K562 (cell line): ENCODE results near the gene TTC21A. TPM values are rescaled to one million over a fixed set of nuclear protein-coding genes. Genes with fewer than 3 reads are reported as not detected.

Experiments
- COPS2 ChIP-seq: fragments of 450-650 bp; conservative IDR thresholded peaks from 2 replicates; pipeline ENCODE4 v1.6.1; 2016; ENCODE audit warnings: mild to moderate bottlenecking, moderate library complexity
- CREM ChIP-seq: IDR thresholded peaks from 2 replicates; pipeline ENCODE4 v1.6.1; 2014; ENCODE audit warnings: antibody characterized with exemption, low read depth
- DMBX1 ChIP-seq: fragments of 250-450 bp; sonication (Bioruptor Pico); IDR thresholded peaks from 2 replicates; pipeline ENCODE4 v1.8.0; 2022; ENCODE audit warnings: inconsistent platforms, mild to moderate bottlenecking, moderate library complexity, borderline replicate concordance
- HNRNPL ChIP-seq: fragments of 200-400 bp; formaldehyde crosslinking; IDR thresholded peaks from 2 replicates; pipeline ENCODE4 v1.6.1; 2017; ENCODE audit warnings: low read depth, mild to moderate bottlenecking, low read length
- KLF13 ChIP-seq: fragments of 450-650 bp; IDR thresholded peaks from 2 replicates; pipeline ENCODE4 v1.6.1; 2016; ENCODE audit warnings: missing genetic modification characterization, low read depth, mild to moderate bottlenecking, missing compliant biosample characterization, moderate library complexity, borderline replicate concordance
- MBD1 ChIP-seq: fragments of 250-450 bp; sonication (Bioruptor Pico); IDR thresholded peaks from 2 replicates; pipeline ENCODE4 v1.8.0; 2022; ENCODE audit warnings: inconsistent platforms
- MCM5 ChIP-seq: fragments of 450-650 bp; IDR thresholded peaks from 2 replicates; pipeline ENCODE4 v1.6.1; 2016; ENCODE audit warnings: low read depth
- RB1 ChIP-seq: fragments of 450-650 bp; IDR thresholded peaks from 2 replicates; pipeline ENCODE4 v1.6.1; 2017; ENCODE audit warnings: low read depth, mild to moderate bottlenecking
- SMAD3 ChIP-seq: fragments of 450-650 bp; formaldehyde crosslinking; conservative IDR thresholded peaks from 2 replicates; pipeline ENCODE4 v1.4.0; 2020; ENCODE audit warnings: mild to moderate bottlenecking
- SOX6 ChIP-seq: fragments of 450-650 bp; IDR thresholded peaks from 2 replicates; pipeline ENCODE4 v1.6.1; 2014; ENCODE audit warnings: mild to moderate bottlenecking
- SP1 ChIP-seq: sonication (generic); formaldehyde crosslinking; IDR thresholded peaks from 2 replicates; pipeline ENCODE4 v1.8.1; 2022; ENCODE audit warnings: mild to moderate bottlenecking, missing genetic modification reagents
- SUPT5H ChIP-seq: fragments of 450-650 bp; IDR thresholded peaks from 2 replicates; pipeline ENCODE4 v1.6.1; 2016
- TRIM28 ChIP-seq: fragments of 450-650 bp; IDR thresholded peaks from 2 replicates; pipeline ENCODE4 v1.6.1; 2017
- YY1 ChIP-seq, 3 experiments: IDR thresholded peaks; 2 replicates each; pipeline ENCODE4 v1.6.1; 2011; ENCODE audit warnings: low read length in 2 of 3, mild to moderate bottlenecking in 2 of 3, moderate library complexity in 2 of 3, borderline replicate concordance in 1 of 3, control low read depth in 1 of 3, low read depth in 1 of 3; ENCODE audit not compliant: insufficient read depth in 3 of 3, insufficient replicate concordance in 2 of 3, control insufficient read depth in 1 of 3, insufficient read length in 1 of 3; ENCODE audit errors: extremely low read depth in 1 of 3
- ZNF316 ChIP-seq: fragments of 450-650 bp; IDR thresholded peaks from 2 replicates; pipeline ENCODE4 v1.6.1; 2016
- ZNF445 ChIP-seq: fragments of 250-450 bp; sonication (Bioruptor Pico); IDR thresholded peaks from 2 replicates; pipeline ENCODE4 v1.4.0; 2020; ENCODE audit warnings: low read depth, mild to moderate bottlenecking, moderate library complexity
- polyA plus RNA-seq, 8 experiments: library from polyadenylated mRNA; depleted of rRNA in 4 of 8; stranded (reverse) in 5 of 8; unstranded in 3 of 8; fragments of >200 nt; fragmentation: Nextera tagmentation in 2 of 8; fragmentation: Illumina TruSeq in 1 of 8; extraction: Ambion mirVana in 2 of 8; extraction: Trizol in 1 of 8; gene quantifications; 2 replicates each; pipeline versions ENCODE4 v1.2.1 to v1.2.3, GENCODE V29; 2011 to 2014; ENCODE audit warnings: inconsistent platforms in 1 of 8, missing spikeins in 1 of 8
- total RNA-seq, 7 experiments: library from RNA; depleted of rRNA in 6 of 7; stranded (reverse); fragments of >200 nt in 6 of 7; fragmentation: Illumina TruSeq in 2 of 7; extraction: Trizol in 2 of 7; gene quantifications; 2 replicates each; pipeline versions ENCODE4 v1.2.1 to v1.2.3, GENCODE V29; 2011 to 2021; ENCODE audit warnings: low replicate concordance in 1 of 7
- TF ChIP-seq, protein P1 (sequence below): fragments of 450-650 bp; IDR thresholded peaks from 2 replicates; pipeline ENCODE4 v1.6.1; 2018; ENCODE audit not compliant: partially characterized antibody
- TF ChIP-seq, protein P2 (sequence below): sonication (generic); formaldehyde crosslinking; IDR thresholded peaks from 2 replicates; pipeline ENCODE4 v1.8.1; 2023; ENCODE audit warnings: missing genetic modification reagents, mild to moderate bottlenecking, borderline replicate concordance

The TTC21A gene
- total and polyA plus RNA-seq, 9 of the 15 experiments (the other 6 are each of a cell fraction or from before 2014, with no cell fraction given): 0.22 to 1.4 (median 0.70) TPM

- TF ChIP-seq, protein P1, sequence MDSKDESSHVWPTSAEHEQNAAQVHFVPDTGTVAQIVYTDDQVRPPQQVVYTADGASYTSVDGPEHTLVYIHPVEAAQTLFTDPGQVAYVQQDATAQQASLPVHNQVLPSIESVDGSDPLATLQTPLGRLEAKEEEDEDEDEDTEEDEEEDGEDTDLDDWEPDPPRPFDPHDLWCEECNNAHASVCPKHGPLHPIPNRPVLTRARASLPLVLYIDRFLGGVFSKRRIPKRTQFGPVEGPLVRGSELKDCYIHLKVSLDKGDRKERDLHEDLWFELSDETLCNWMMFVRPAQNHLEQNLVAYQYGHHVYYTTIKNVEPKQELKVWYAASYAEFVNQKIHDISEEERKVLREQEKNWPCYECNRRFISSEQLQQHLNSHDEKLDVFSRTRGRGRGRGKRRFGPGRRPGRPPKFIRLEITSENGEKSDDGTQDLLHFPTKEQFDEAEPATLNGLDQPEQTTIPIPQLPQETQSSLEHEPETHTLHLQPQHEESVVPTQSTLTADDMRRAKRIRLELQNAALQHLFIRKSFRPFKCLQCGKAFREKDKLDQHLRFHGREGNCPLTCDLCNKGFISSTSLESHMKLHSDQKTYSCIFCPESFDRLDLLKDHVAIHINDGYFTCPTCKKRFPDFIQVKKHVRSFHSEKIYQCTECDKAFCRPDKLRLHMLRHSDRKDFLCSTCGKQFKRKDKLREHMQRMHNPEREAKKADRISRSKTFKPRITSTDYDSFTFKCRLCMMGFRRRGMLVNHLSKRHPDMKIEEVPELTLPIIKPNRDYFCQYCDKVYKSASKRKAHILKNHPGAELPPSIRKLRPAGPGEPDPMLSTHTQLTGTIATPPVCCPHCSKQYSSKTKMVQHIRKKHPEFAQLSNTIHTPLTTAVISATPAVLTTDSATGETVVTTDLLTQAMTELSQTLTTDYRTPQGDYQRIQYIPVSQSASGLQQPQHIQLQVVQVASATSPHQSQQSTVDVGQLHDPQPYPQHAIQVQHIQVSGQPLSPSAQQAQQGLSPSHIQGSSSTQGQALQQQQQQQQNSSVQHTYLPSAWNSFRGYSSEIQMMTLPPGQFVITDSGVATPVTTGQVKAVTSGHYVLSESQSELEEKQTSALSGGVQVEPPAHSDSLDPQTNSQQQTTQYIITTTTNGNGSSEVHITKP: no peak
- TF ChIP-seq SUPT5H: no peak
- TF ChIP-seq KLF13: peak; percentile 63
- TF ChIP-seq, protein P2, sequence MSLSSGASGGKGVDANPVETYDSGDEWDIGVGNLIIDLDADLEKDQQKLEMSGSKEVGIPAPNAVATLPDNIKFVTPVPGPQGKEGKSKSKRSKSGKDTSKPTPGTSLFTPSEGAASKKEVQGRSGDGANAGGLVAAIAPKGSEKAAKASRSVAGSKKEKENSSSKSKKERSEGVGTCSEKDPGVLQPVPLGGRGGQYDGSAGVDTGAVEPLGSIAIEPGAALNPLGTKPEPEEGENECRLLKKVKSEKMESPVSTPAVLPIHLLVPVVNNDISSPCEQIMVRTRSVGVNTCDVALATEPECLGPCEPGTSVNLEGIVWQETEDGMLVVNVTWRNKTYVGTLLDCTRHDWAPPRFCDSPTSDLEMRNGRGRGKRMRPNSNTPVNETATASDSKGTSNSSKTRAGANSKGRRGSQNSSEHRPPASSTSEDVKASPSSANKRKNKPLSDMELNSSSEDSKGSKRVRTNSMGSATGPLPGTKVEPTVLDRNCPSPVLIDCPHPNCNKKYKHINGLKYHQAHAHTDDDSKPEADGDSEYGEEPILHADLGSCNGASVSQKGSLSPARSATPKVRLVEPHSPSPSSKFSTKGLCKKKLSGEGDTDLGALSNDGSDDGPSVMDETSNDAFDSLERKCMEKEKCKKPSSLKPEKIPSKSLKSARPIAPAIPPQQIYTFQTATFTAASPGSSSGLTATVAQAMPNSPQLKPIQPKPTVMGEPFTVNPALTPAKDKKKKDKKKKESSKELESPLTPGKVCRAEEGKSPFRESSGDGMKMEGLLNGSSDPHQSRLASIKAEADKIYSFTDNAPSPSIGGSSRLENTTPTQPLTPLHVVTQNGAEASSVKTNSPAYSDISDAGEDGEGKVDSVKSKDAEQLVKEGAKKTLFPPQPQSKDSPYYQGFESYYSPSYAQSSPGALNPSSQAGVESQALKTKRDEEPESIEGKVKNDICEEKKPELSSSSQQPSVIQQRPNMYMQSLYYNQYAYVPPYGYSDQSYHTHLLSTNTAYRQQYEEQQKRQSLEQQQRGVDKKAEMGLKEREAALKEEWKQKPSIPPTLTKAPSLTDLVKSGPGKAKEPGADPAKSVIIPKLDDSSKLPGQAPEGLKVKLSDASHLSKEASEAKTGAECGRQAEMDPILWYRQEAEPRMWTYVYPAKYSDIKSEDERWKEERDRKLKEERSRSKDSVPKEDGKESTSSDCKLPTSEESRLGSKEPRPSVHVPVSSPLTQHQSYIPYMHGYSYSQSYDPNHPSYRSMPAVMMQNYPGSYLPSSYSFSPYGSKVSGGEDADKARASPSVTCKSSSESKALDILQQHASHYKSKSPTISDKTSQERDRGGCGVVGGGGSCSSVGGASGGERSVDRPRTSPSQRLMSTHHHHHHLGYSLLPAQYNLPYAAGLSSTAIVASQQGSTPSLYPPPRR (CRISPR knock-in tag): no peak
- TF ChIP-seq SP1 (CRISPR knock-in tag): no peak
- no peak for TF ChIP-seq MCM5
- TF ChIP-seq YY1 (IDR thresholded peaks at IDR 0.05; ENCODE audit: borderline replicate concordance in 1 of 3, control insufficient read depth in 1 of 3, extremely low read depth in 1 of 3, insufficient read depth in 3 of 3, insufficient read length in 1 of 3, insufficient replicate concordance in 2 of 3, low read depth in 1 of 3, low read length in 2 of 3): peak in 2 of 3 experiments; percentile 25 to 53
- TF ChIP-seq HNRNPL: no peak
- no peak for TF ChIP-seq ZNF316
- TF ChIP-seq ZNF445 (CRISPR knock-in tag): no peak
- peak; percentile 71; the same call in 1 of the 2 replicates for TF ChIP-seq RB1
- peak; percentile 63 for TF ChIP-seq CREM
- TF ChIP-seq DMBX1 (CRISPR knock-in tag): no peak
- no peak for TF ChIP-seq SMAD3
- TF ChIP-seq COPS2: no peak
- TF ChIP-seq TRIM28: no peak
- no peak for TF ChIP-seq MBD1 (CRISPR knock-in tag)
- peak; percentile 10; the same call in 1 of the 2 replicates for TF ChIP-seq SOX6
Measured at GRCh38 chr3:39180546-39181346, 73.3 kb downstream of the TTC21A start (continued).
